Activated T-cell treated with anti-CD3 and anti-CD28 coated beads, Interleukin-2, amount 50 U/mL, for 4 hours (primary cell): Measurements from ENCODE around the gene B3GLCT. TPM values are rescaled to one million over a fixed set of nuclear protein-coding genes. Genes with fewer than 3 reads are reported as not detected.

Experiments
- ATAC-seq, 2 donors: fragments of 200-7000 bp; cut with Tn5 transposase; one replicate each; pipeline ENCODE4 v1.10.0; 2021
- DNase-seq: peaks from one replicate; pipeline ENCODE4 v3.0.0-alpha.2; 2020
- H3K27me3 Mint-ChIP-seq: one replicate; pipeline ENCODE4 v1.8.0; 2021; ENCODE audit warnings: low read depth, mixed read lengths
- H3K36me3 Mint-ChIP-seq: one replicate; pipeline ENCODE4 v1.8.0; 2022; ENCODE audit warnings: mixed read lengths; ENCODE audit not compliant: insufficient read depth
- H3K4me1 Mint-ChIP-seq: one replicate; pipeline ENCODE4 v1.8.0; 2021; ENCODE audit warnings: low read depth, mixed read lengths
- H3K4me3 Mint-ChIP-seq: one replicate; pipeline ENCODE4 v1.8.0; 2021; ENCODE audit warnings: mild to moderate bottlenecking, moderate library complexity, mixed read lengths
- H3K9me3 Mint-ChIP-seq: one replicate; pipeline ENCODE4 v1.8.0; 2021; ENCODE audit warnings: mixed read lengths
- total RNA-seq, 3 donors: library from RNA; stranded (reverse); gene quantifications; one replicate each; pipeline ENCODE4 v1.2.1, GENCODE V29; 2021

The B3GLCT gene
- total RNA-seq, 3 donors from 2014 or later = 3.7 to 4.1 (median 3.9) TPM

DNA sequence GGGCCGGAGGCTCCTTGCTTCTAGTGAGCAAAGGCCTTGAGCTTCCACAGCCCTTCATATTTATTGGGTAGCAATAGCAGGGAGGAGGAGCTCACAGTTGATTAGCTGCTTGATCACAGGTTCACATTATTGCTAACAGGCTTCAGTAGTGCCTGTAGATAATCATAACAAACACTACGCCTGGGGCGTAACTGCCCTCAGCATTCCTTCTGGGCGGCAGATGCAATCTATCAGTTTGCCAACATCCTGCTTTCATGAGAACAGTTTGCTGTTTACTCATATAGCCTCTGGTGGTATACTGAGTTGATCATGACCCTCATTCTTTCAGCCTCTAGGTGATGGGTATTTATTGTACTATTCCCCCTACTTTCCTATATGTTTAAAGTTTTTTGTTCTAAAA is 149.4 kb downstream of the B3GLCT start:
- DNase-seq (no peak), ATAC-seq (no peak)
- H3K9me3 Mint-ChIP-seq = peaks cover 9% of the 10 kb centered on the region
- H3K4me3 Mint-ChIP-seq = no peak overlapping the region
- peaks cover 20% of the 10 kb centered on the region for H3K27me3 Mint-ChIP-seq
- no peaks in the 10 kb centered on the region for H3K4me1 Mint-ChIP-seq
- no peaks in the 10 kb centered on the region for H3K36me3 Mint-ChIP-seq

- no peak for ATAC-seq
- Mint-ChIP-seq H3K36me3 (no peaks in the 10 kb centered on the region), H3K27me3 (peaks cover 20% of the 10 kb centered on the region), H3K9me3 (peaks cover 15% of the 10 kb centered on the region), H3K4me1 (no peaks in the 10 kb centered on the region), H3K4me3 (no peak overlapping the region)
- DNase-seq = no peak
These were observed 150.8 kb downstream of the B3GLCT start for GRCh38 chr13:31350560-31350959.

DNA sequence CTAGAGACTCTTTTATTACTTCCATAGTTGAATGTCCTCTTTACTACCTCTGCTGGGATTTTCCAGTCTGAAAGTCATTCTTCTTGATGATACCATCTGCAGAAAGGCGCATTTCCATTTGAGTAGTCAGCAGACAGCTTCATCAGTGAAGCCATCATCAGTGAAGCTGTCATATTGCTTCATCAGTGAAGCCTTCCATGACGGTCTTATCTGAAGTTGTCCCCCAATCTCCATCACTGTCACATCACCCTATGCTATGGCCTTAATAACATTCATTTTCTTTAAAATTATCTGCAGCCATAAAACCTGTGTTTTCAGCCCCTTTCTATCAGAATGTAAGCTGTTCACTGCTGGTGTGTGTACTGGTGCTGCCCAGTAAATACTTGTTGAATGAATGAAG is 151.6 kb downstream of the B3GLCT start:
- H3K4me1 Mint-ChIP-seq = no peaks in the 10 kb centered on the region
- peaks cover 20% of the 10 kb centered on the region for H3K27me3 Mint-ChIP-seq
- H3K9me3 Mint-ChIP-seq = peaks cover 22% of the 10 kb centered on the region
- no peak for ATAC-seq
- no peak overlapping the region for H3K4me3 Mint-ChIP-seq
- no peaks in the 10 kb centered on the region for H3K36me3 Mint-ChIP-seq
- no peak for DNase-seq

DNA sequence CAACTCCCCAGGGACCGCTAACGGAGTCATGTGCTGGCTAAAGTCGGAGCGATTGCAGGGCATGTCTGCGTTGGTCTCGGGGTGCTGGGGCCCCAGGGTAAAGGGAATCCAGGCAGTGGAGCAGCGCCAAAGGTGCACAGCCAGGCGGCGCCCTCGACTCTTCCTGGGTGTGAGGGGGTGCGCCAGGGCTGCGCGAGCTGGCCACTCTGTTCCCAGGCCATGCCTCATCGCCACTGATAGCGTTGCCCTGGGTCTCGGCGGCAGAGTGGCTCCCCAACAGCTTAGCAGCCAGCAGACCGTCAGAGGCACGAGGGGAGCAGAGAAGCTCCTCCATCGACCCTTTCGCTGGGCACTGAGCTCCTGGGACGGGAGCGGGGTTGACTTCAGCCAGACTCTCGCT is 152.7 kb downstream of the B3GLCT start:
- ATAC-seq (no peak), DNase-seq (no peak)
- Mint-ChIP-seq H3K9me3 (peaks cover 22% of the 10 kb centered on the region), H3K4me1 (no peaks in the 10 kb centered on the region), H3K4me3 (no peak overlapping the region), H3K27me3 (peaks cover 20% of the 10 kb centered on the region), H3K36me3 (no peaks in the 10 kb centered on the region)

DNA sequence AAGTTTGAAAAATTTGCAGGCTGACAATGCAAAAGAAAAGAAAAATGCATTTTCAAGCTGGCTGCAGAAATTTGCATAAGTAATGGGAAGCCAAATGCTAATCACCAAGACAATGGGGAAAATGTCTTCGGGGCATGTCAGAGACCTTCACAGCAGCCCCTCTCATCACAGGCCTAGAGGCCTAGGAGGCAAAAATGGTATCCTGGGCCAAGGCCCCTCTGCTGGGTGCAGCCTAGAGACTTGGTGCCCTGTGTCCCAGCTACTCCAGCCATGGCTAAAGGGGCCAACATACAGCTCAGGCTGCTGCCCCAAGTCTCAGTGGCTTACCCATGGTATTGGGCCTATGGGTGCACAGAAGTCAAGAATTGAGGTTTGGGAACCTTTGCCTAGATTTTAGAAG is 155.2 kb downstream of the B3GLCT start:
- H3K9me3 Mint-ChIP-seq = peaks cover 18% of the 10 kb centered on the region
- H3K4me3 Mint-ChIP-seq = no peak overlapping the region
- peaks cover 16% of the 10 kb centered on the region for H3K27me3 Mint-ChIP-seq
- DNase-seq = no peak
- H3K4me1 Mint-ChIP-seq = no peaks in the 10 kb centered on the region
- H3K36me3 Mint-ChIP-seq = no peaks in the 10 kb centered on the region
- no peak for ATAC-seq

- ATAC-seq = no peak
- Mint-ChIP-seq H3K4me1 (no peaks in the 10 kb centered on the region), H3K36me3 (no peaks in the 10 kb centered on the region), H3K27me3 (peaks cover 7% of the 10 kb centered on the region), H3K9me3 (peaks cover 18% of the 10 kb centered on the region), H3K4me3 (no peak overlapping the region)
- DNase-seq = no peak
These were observed 157.2 kb downstream of the B3GLCT start for GRCh38 chr13:31356991-31357390.

GRCh38 chr13:31357581-31357980 is 157.8 kb downstream of the B3GLCT start:
- no peak overlapping the region for H3K4me3 Mint-ChIP-seq
- DNase-seq (no peak), ATAC-seq (no peak)
- no peaks in the 10 kb centered on the region for H3K36me3 Mint-ChIP-seq
- H3K9me3 Mint-ChIP-seq = peaks cover 18% of the 10 kb centered on the region
- peaks cover 4% of the 10 kb centered on the region for H3K27me3 Mint-ChIP-seq
- no peaks in the 10 kb centered on the region for H3K4me1 Mint-ChIP-seq

- Mint-ChIP-seq H3K36me3 (no peaks in the 10 kb centered on the region), H3K4me3 (no peak overlapping the region), H3K27me3 (no peaks in the 10 kb centered on the region)
These were observed 161.9 kb downstream of the B3GLCT start for GRCh38 chr13:31361673-31362072.

GRCh38 chr13:31365630-31366029 is 165.9 kb downstream of the B3GLCT start:
- H3K9me3 Mint-ChIP-seq = peaks cover 6% of the 10 kb centered on the region

More at GRCh38 chr13:31361673-31362072, 161.9 kb downstream of the B3GLCT start:
- ATAC-seq (no peak), DNase-seq (no peak)
- peaks cover 6% of the 10 kb centered on the region for H3K9me3 Mint-ChIP-seq
- H3K4me1 Mint-ChIP-seq = no peaks in the 10 kb centered on the region

GRCh38 chr13:31367410-31367809 is 167.6 kb downstream of the B3GLCT start:
- Mint-ChIP-seq H3K9me3 (peaks cover 6% of the 10 kb centered on the region), H3K4me1 (no peaks in the 10 kb centered on the region), H3K27me3 (no peaks in the 10 kb centered on the region), H3K36me3 (no peaks in the 10 kb centered on the region), H3K4me3 (no peak overlapping the region)
- no peak for ATAC-seq
- no peak for DNase-seq

More at GRCh38 chr13:31365630-31366029, 165.9 kb downstream of the B3GLCT start:
- no peak for DNase-seq
- no peaks in the 10 kb centered on the region for H3K27me3 Mint-ChIP-seq
- no peak overlapping the region for H3K4me3 Mint-ChIP-seq
- ATAC-seq = no peak
- no peaks in the 10 kb centered on the region for H3K4me1 Mint-ChIP-seq
- no peaks in the 10 kb centered on the region for H3K36me3 Mint-ChIP-seq

DNA sequence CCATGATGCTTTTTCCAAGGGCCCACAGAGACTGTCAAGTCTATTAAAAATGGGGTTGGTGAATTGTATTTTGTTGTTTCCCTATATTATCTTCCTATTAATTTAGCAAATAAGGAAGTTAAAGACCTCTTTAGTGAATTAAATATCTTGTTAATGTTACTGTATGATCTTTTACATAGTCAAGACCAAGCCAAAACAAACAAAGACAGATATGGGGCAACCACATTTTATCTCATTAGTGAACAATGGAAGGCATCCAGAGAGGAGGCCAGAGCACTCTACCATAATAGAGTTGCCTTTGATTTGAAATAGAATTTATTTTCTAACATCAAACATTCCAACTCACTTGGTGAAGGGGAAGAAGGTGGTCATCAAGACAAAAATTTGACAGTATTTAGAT is 169.4 kb downstream of the B3GLCT start:
- ATAC-seq (no peak), DNase-seq (no peak)
- Mint-ChIP-seq H3K9me3 (peaks cover 6% of the 10 kb centered on the region), H3K4me1 (no peaks in the 10 kb centered on the region), H3K4me3 (no peak overlapping the region), H3K27me3 (no peaks in the 10 kb centered on the region), H3K36me3 (no peaks in the 10 kb centered on the region)

- DNase-seq = no peak
- Mint-ChIP-seq H3K4me1 (no peaks in the 10 kb centered on the region), H3K27me3 (peaks cover 4% of the 10 kb centered on the region), H3K4me3 (no peak overlapping the region), H3K36me3 (no peaks in the 10 kb centered on the region), H3K9me3 (no peaks in the 10 kb centered on the region)
- ATAC-seq = no peak
These were observed 172.7 kb downstream of the B3GLCT start for GRCh38 chr13:31372454-31372853.

DNA sequence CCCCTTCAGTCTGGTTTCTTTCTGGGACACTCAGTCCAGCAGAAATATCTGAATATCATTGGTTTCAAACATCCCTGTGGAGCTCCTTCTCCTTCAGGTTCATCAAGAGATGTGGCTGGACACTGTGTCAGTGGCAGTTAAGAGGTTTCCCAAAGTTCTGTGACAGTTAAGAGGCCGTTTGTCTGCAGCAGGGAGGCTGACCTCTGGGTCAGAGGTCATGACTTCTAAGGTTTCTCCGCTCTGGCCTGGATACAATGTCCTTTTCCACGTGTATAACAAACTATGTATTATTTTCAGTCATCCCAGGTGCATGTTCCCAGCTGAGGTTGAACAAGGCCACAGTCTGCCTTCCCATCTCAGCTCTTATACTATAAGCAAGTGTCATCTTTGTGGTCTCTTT is 174.9 kb downstream of the B3GLCT start:
- peaks cover 11% of the 10 kb centered on the region for H3K27me3 Mint-ChIP-seq
- H3K4me3 Mint-ChIP-seq = no peak overlapping the region
- no peaks in the 10 kb centered on the region for H3K4me1 Mint-ChIP-seq
- H3K9me3 Mint-ChIP-seq = no peaks in the 10 kb centered on the region
- no peak for DNase-seq
- H3K36me3 Mint-ChIP-seq = no peaks in the 10 kb centered on the region
- ATAC-seq = no peak

DNA sequence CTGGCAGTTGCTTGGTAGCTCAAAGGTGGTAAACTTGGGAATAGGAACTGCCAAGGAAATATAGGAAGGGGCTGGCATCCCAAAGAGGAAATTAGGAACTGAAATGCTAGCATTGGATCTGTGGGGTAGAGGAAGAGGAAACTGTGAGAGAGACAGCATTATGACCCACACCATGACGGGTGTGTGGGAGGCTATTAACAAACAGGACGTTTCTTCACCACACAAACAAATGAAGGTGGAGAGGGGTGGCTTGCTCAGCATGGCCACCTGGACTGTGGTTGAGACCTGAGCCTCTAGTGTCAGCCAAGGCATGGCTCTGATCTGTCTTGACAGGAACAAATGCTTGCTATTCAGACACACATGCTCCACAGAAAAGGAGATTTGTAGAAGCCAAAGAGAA is 178.2 kb downstream of the B3GLCT start:
- Mint-ChIP-seq H3K9me3 (no peaks in the 10 kb centered on the region), H3K4me3 (no peak overlapping the region), H3K36me3 (no peaks in the 10 kb centered on the region), H3K4me1 (no peaks in the 10 kb centered on the region), H3K27me3 (peaks cover 11% of the 10 kb centered on the region)
- DNase-seq (no peak), ATAC-seq (no peak)

DNA sequence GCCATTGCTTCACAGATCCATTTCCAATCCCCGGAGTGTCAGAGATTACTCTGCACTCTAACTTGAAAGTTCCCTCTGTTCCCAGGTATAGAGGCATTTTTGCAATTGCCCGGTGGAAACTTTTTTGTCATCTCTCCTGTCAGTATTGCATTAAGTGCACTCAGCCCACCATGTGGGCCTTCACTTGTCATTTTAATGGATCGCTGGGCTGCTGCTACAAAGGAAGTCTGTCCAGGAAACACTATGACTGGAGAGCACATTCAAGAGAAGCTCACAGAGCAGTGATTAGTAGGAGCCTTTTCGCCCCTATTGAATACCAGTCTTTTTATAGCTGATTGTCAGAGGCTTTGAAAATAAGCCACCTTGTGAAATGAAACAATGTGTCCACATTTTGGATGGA is 180.9 kb downstream of the B3GLCT start:
- H3K27me3 Mint-ChIP-seq = peaks cover 11% of the 10 kb centered on the region
- no peak for ATAC-seq
- DNase-seq = no peak
- H3K9me3 Mint-ChIP-seq = no peaks in the 10 kb centered on the region
- H3K4me3 Mint-ChIP-seq = no peak overlapping the region
- H3K4me1 Mint-ChIP-seq = no peaks in the 10 kb centered on the region
- H3K36me3 Mint-ChIP-seq = no peaks in the 10 kb centered on the region
